HepG2 (cell line): ENCODE measurements around the gene POLR1C. TPM values are rescaled to one million over a fixed set of nuclear protein-coding genes. Genes with fewer than 3 reads are reported as not detected.

Experiments
- ARID5B ChIP-seq: IDR thresholded peaks from 2 replicates; pipeline ENCODE4 v1.4.0; 2020; ENCODE audit warnings: mild to moderate bottlenecking, missing genetic modification reagents
- ASH2L ChIP-seq: fragments of 300-600, 200-600 bp; sonication (generic); IDR thresholded peaks from 2 replicates; pipeline ENCODE4 v1.7.0; 2017; ENCODE audit warnings: low read depth, mild to moderate bottlenecking, moderate library complexity, mixed read lengths, low read length; ENCODE audit not compliant: insufficient read length
- ATF3 ChIP-seq: sonication (generic); formaldehyde crosslinking; IDR thresholded peaks from 2 replicates; pipeline ENCODE4 v1.4.0; 2020; ENCODE audit warnings: missing genetic modification reagents
- DRAP1 ChIP-seq: IDR thresholded peaks from 2 replicates; pipeline ENCODE4 v1.6.1; 2016; ENCODE audit warnings: missing genetic modification reagents, missing compliant biosample characterization
- EHMT2 ChIP-seq: fragments of 200-600 bp; sonication (generic); IDR thresholded peaks from 2 replicates; pipeline ENCODE4 v1.7.0; 2017; ENCODE audit warnings: antibody characterized with exemption, low read depth, low read length, borderline replicate concordance
- HDAC1 ChIP-seq: sonication (generic); formaldehyde crosslinking; IDR thresholded peaks from 2 replicates; pipeline ENCODE4 v1.5.1; 2020; ENCODE audit warnings: mild to moderate bottlenecking, missing genetic modification reagents
- HOXA9 ChIP-seq: sonication (generic); formaldehyde crosslinking; IDR thresholded peaks from 2 replicates; pipeline ENCODE4 v1.8.1; 2022; ENCODE audit warnings: missing genetic modification reagents, mild to moderate bottlenecking, moderate library complexity, borderline replicate concordance
- MYPOP ChIP-seq: sonication (generic); formaldehyde crosslinking; IDR thresholded peaks from 2 replicates; pipeline ENCODE4 v1.8.1; 2023; ENCODE audit warnings: mild to moderate bottlenecking, moderate library complexity, missing genetic modification reagents
- PPARG ChIP-seq: conservative IDR thresholded peaks from 2 replicates; pipeline ENCODE4 v1.6.1; 2016; ENCODE audit warnings: missing biosample characterization, missing genetic modification reagents
- SIX1 ChIP-seq: sonication (generic); formaldehyde crosslinking; IDR thresholded peaks from 2 replicates; pipeline ENCODE4 v1.4.0; 2020; ENCODE audit warnings: missing genetic modification reagents, borderline replicate concordance
- TBP ChIP-seq: sonication (generic); formaldehyde crosslinking; IDR thresholded peaks from 2 replicates; pipeline ENCODE4 v1.5.0; 2020; ENCODE audit warnings: missing genetic modification reagents
- TRAFD1 ChIP-seq: sonication (generic); formaldehyde crosslinking; IDR thresholded peaks from 2 replicates; pipeline ENCODE4 v1.5.1; 2020; ENCODE audit warnings: missing genetic modification reagents, mild to moderate bottlenecking, borderline replicate concordance
- ZBTB8A ChIP-seq: sonication (generic); formaldehyde crosslinking; IDR thresholded peaks from 2 replicates; pipeline ENCODE4 v1.4.0; 2020; ENCODE audit warnings: mild to moderate bottlenecking, low read depth, missing genetic modification reagents, borderline replicate concordance
- ZFP62 ChIP-seq: sonication (generic); formaldehyde crosslinking; IDR thresholded peaks from 2 replicates; pipeline ENCODE4 v1.4.0; 2020; ENCODE audit warnings: missing genetic modification reagents
- ZNF143 ChIP-seq: sonication (generic); formaldehyde crosslinking; IDR thresholded peaks from 2 replicates; pipeline ENCODE4 v1.4.0; 2020; ENCODE audit warnings: missing genetic modification reagents
- ZNF230 ChIP-seq: sonication (generic); formaldehyde crosslinking; IDR thresholded peaks from 2 replicates; pipeline ENCODE4 v1.4.0; 2020; ENCODE audit warnings: mild to moderate bottlenecking, missing genetic modification reagents
- ZNF253 ChIP-seq: sonication (generic); formaldehyde crosslinking; IDR thresholded peaks from 2 replicates; pipeline ENCODE4 v1.8.0; 2022; ENCODE audit warnings: mild to moderate bottlenecking, missing genetic modification reagents, borderline replicate concordance
- ZNF354B ChIP-seq: sonication (generic); formaldehyde crosslinking; IDR thresholded peaks from 2 replicates; pipeline ENCODE4 v1.8.0; 2022; ENCODE audit warnings: mild to moderate bottlenecking, missing genetic modification reagents
- ZNF367 ChIP-seq: sonication (generic); formaldehyde crosslinking; IDR thresholded peaks from 2 replicates; pipeline ENCODE4 v1.4.0; 2020; ENCODE audit warnings: missing genetic modification reagents, borderline replicate concordance
- ZNF549 ChIP-seq: sonication (generic); formaldehyde crosslinking; IDR thresholded peaks from 2 replicates; pipeline ENCODE4 v1.5.0; 2020; ENCODE audit warnings: missing genetic modification reagents
- ZNF660 ChIP-seq: sonication (generic); formaldehyde crosslinking; IDR thresholded peaks from 2 replicates; pipeline ENCODE4 v1.5.1; 2020; ENCODE audit warnings: mild to moderate bottlenecking, low read depth, missing genetic modification reagents, borderline replicate concordance
- ZNF792 ChIP-seq: IDR thresholded peaks from 2 replicates; pipeline ENCODE4 v1.6.1; 2016
- polyA plus RNA-seq, 8 experiments: library from polyadenylated mRNA; depleted of rRNA in 3 of 8; stranded (reverse) in 7 of 8; unstranded in 1 of 8; fragments of >200 nt; fragmentation: Illumina TruSeq in 4 of 8; extraction: Trizol in 4 of 8; gene quantifications; 2 replicates each; pipeline versions ENCODE4 v1.2.1 to v1.2.3, GENCODE V29; 2011 to 2016; ENCODE audit warnings: low read depth in 4 of 8, missing spikeins in 1 of 8, mixed read lengths in 1 of 8; ENCODE audit not compliant: insufficient read depth in 1 of 8
- total RNA-seq, 5 experiments: library from RNA; depleted of rRNA; stranded (reverse); fragments of >200 nt; fragmentation: Illumina TruSeq; extraction: Trizol; gene quantifications; 2 replicates each; pipeline ENCODE4 v1.2.3, GENCODE V29; 2016; ENCODE audit warnings: low read depth in 1 of 5

POLR1C gene
- total and polyA plus RNA-seq, 2 of the 13 experiments (the other 11 are each of a cell fraction or from before 2014, with no cell fraction given) = 62.6 to 72.2 TPM

GRCh38 chr6:43516697-43517504, at the start of gene POLR1C, which contains the start of gene YIPF3 (continued):
- no peak; the same call in 1 of the 2 replicates for TF ChIP-seq SIX1 (CRISPR knock-in tag)
- TF ChIP-seq ARID5B = peak; percentile 57; the same call in 1 of the 2 replicates
- no peak for TF ChIP-seq ZNF253
- TF ChIP-seq ZNF230 (CRISPR knock-in tag) = peak; percentile 92; the same call in 1 of the 2 replicates
- TF ChIP-seq ZNF143 = peak; percentile 56; the same call in 1 of the 2 replicates
- TF ChIP-seq ZNF549 (CRISPR knock-in tag) = no peak
- peak; percentile 24; the same call in 1 of the 2 replicates for TF ChIP-seq ZNF792 (CRISPR knock-in tag)
- TF ChIP-seq DRAP1 (CRISPR knock-in tag) = peak; percentile 83
- TF ChIP-seq HDAC1 = peak; percentile 94
- peak; percentile 41; the same call in 1 of the 2 replicates for TF ChIP-seq MYPOP
- peak; percentile 12; the same call in 1 of the 2 replicates for TF ChIP-seq ZNF354B (CRISPR knock-in tag)
- TF ChIP-seq PPARG (CRISPR knock-in tag) = no peak
- TF ChIP-seq ATF3 (CRISPR knock-in tag) = no peak; the same call in 1 of the 2 replicates
- no peak; the same call in 1 of the 2 replicates for TF ChIP-seq ZFP62 (CRISPR knock-in tag)
- no peak for TF ChIP-seq ZNF660
- no peak for TF ChIP-seq TBP (CRISPR knock-in tag)
- no peak for TF ChIP-seq HOXA9 (CRISPR knock-in tag)
- TF ChIP-seq ZBTB8A = no peak
- no peak for TF ChIP-seq EHMT2
- TF ChIP-seq TRAFD1 (CRISPR knock-in tag) = no peak
- TF ChIP-seq ZNF367 (CRISPR knock-in tag) = 0 out of 2 replicates have a peak, but pooled peaks have one; percentile 37
- peak; percentile 98 for TF ChIP-seq ASH2L
